HEK293 (cell line): ENCODE data around the gene C14orf119.

ENCODE experiments used
- CTCF ChIA-PET: fragments of 350-600 bp; formaldehyde crosslinking; extraction: SDS; loops from one replicate; lab custom pipeline; 2021; ENCODE audit warnings: antibody characterized with exemption; lab: Yijun Ruan, JAX
- POLR2A ChIA-PET: fragments of 300-600 bp; formaldehyde crosslinking; extraction: SDS; loops from one replicate; lab custom pipeline; 2020; ENCODE audit warnings: antibody characterized with exemption, inconsistent platforms; lab: Yijun Ruan, JAX
- H3K27ac ChIP-seq: fragments of 200-500 bp; sonication (Bioruptor generic); 2 replicates; pipeline ENCODE4 v1.5.1; 2014; ENCODE audit warnings: low read depth, low read length, control low read depth, inconsistent platforms; ENCODE audit errors: extremely low read depth
- H3K36me3 ChIP-seq, 2 experiments: fragments of 200-500 bp in 1 of 2; sonication (Bioruptor generic) in 1 of 2; 1 replicate in 1 of 2; 2 replicates in 1 of 2; pipeline ENCODE4 v1.5.1; 2014 to 2017; ENCODE audit warnings: inconsistent platforms in 2 of 2, low read length in 2 of 2; ENCODE audit not compliant: control insufficient read depth in 2 of 2, insufficient read depth in 1 of 2
- H3K4me1 ChIP-seq: fragments of 200-500 bp; sonication (Bioruptor generic); 2 replicates; pipeline ENCODE4 v1.5.1; 2014; ENCODE audit warnings: mild to moderate bottlenecking, low read length, inconsistent platforms; ENCODE audit not compliant: control insufficient read depth, insufficient read depth
- H3K4me3 ChIP-seq: 2 replicates; pipeline ENCODE4 v1.5.1; 2011; ENCODE audit warnings: low read depth, mild to moderate bottlenecking, control low read depth, low read length, moderate library complexity
- H3K9me3 ChIP-seq: fragments of 200-500 bp; sonication (Bioruptor generic); 2 replicates; pipeline ENCODE4 v1.5.1; 2014; ENCODE audit warnings: low read depth, low read length, inconsistent platforms; ENCODE audit not compliant: control insufficient read depth, insufficient read depth
- GLI2 ChIP-seq: fragments of 450-650 bp; formaldehyde crosslinking; IDR thresholded peaks from 2 replicates; pipeline ENCODE4; 2017; ENCODE audit warnings: missing biosample characterization, missing genetic modification characterization, low read depth, borderline replicate concordance
- PRDM6 ChIP-seq: fragments of 450-650 bp; formaldehyde crosslinking; IDR thresholded peaks from 2 replicates; pipeline ENCODE4 v1.5.1; 2017; ENCODE audit warnings: missing biosample characterization, missing genetic modification characterization
- RBAK ChIP-seq: fragments of 450-650 bp; formaldehyde crosslinking; IDR thresholded peaks from 2 replicates; pipeline ENCODE4 v1.5.1; 2016; ENCODE audit warnings: missing biosample characterization, missing genetic modification characterization
- TRIM28 ChIP-seq: IDR thresholded peaks from 2 replicates; pipeline ENCODE4 v1.6.1; 2011; ENCODE audit warnings: low read length, control low read depth, borderline replicate concordance
- ZBTB20 ChIP-seq: fragments of 450-650 bp; formaldehyde crosslinking; IDR thresholded peaks from 2 replicates; pipeline ENCODE4 v1.5.1; 2016; ENCODE audit warnings: missing biosample characterization, missing genetic modification characterization
- ZBTB26 ChIP-seq: fragments of 450-650 bp; formaldehyde crosslinking; optimal IDR thresholded peaks from 2 replicates; pipeline ENCODE3; 2016; ENCODE audit warnings: missing biosample characterization, mild to moderate bottlenecking, missing genetic modification characterization
- ZNF366 ChIP-seq: fragments of 450-650 bp; formaldehyde crosslinking; conservative IDR thresholded peaks from 2 replicates; pipeline ENCODE4 v1.5.1; 2016; ENCODE audit warnings: missing biosample characterization, missing genetic modification characterization
- ZNF473 ChIP-seq: fragments of 450-650 bp; formaldehyde crosslinking; IDR thresholded peaks from 2 replicates; pipeline ENCODE4 v1.5.1; 2017; ENCODE audit warnings: missing biosample characterization, missing genetic modification characterization
- ZNF488 ChIP-seq: fragments of 450-650 bp; formaldehyde crosslinking; IDR thresholded peaks from 2 replicates; pipeline ENCODE4 v1.5.1; 2016; ENCODE audit warnings: missing biosample characterization, missing genetic modification characterization
- ZNF513 ChIP-seq: fragments of 450-650 bp; IDR thresholded peaks from 2 replicates; pipeline ENCODE4 v1.5.1; 2018; ENCODE audit warnings: missing biosample characterization, missing genetic modification characterization
- ZNF544 ChIP-seq: fragments of 450-650 bp; formaldehyde crosslinking; IDR thresholded peaks from 2 replicates; pipeline ENCODE4 v1.5.0; 2017; ENCODE audit warnings: missing biosample characterization, missing genetic modification characterization
- ZNF600 ChIP-seq: fragments of 450-650 bp; formaldehyde crosslinking; IDR thresholded peaks from 2 replicates; pipeline ENCODE4 v1.5.1; 2016; ENCODE audit warnings: missing biosample characterization, missing genetic modification characterization
- ZNF704 ChIP-seq: fragments of 450-650 bp; formaldehyde crosslinking; IDR thresholded peaks from 2 replicates; pipeline ENCODE4 v1.5.1; 2016; ENCODE audit warnings: missing biosample characterization, missing genetic modification characterization
- ZNF776 ChIP-seq: fragments of 450-650 bp; formaldehyde crosslinking; IDR thresholded peaks from 2 replicates; pipeline ENCODE4 v1.5.0; 2017; ENCODE audit warnings: missing biosample characterization, missing genetic modification characterization, borderline replicate concordance
- ZXDB ChIP-seq: fragments of 450-650 bp; formaldehyde crosslinking; IDR thresholded peaks from 2 replicates; pipeline ENCODE4 v1.5.1; 2016; ENCODE audit warnings: missing biosample characterization, missing genetic modification characterization

C14orf119 gene

GRCh38 chr14:23145794-23146350 is 50.6 kb downstream of the C14orf119 start (continued):
- TF ChIP-seq ZNF513 = no peak
- TF ChIP-seq ZNF704 (tag by site-specific recombination) = no peak
- no peak for TF ChIP-seq ZXDB

GRCh38 chr14:23146351-23146910 is 51.1 kb downstream of the C14orf119 start:
- no peak overlapping the region for H3K27ac ChIP-seq
- H3K4me1 ChIP-seq = 0 out of 2 replicates have a peak, but pooled peaks cover 2% of the 10 kb centered on the region
- ChIA-PET POLR2A (no interaction called here), CTCF (interaction anchor here (0.5 to 2.7 kb wide), 5 partner anchors 17 to 78 kb away, joined by 3 to 20 read pairs (median 5); no protein-coding TSS in a partner anchor)
- H3K4me3 ChIP-seq = no peak overlapping the region
- no peaks in the 10 kb centered on the region for H3K9me3 ChIP-seq
- TF ChIP-seq ZBTB26 (tag by site-specific recombination) (no peak), TRIM28 (no peak)
- peaks cover 0 to 3% of the 10 kb centered on the region in 2 experiments; a peak in 1 of 3 replicates for H3K36me3 ChIP-seq

GRCh38 chr14:23146980-23147379 is 51.7 kb downstream of the C14orf119 start:
- TF ChIP-seq ZNF488 (tag by site-specific recombination) = no peak
- TF ChIP-seq ZNF366 (tag by site-specific recombination) = peak; percentile 96
- TF ChIP-seq, all 188 proteins: peak for 1
- CTCF ChIA-PET = interaction anchor here (1.5 to 2.7 kb wide), 3 partner anchors 25 to 78 kb away, joined by 5 to 20 read pairs (median 8); no protein-coding TSS in a partner anchor
- POLR2A ChIA-PET = no interaction called here

GRCh38 chr14:23147676-23148075 is 52.4 kb downstream of the C14orf119 start:
- Histone ChIP-seq H3K4me3 (no peak overlapping the region), H3K27ac (no peak overlapping the region), H3K9me3 (no peaks in the 10 kb centered on the region), H3K36me3 (peaks cover 0 to 2% of the 10 kb centered on the region in 2 experiments; a peak in 1 of 3 replicates), H3K4me1 (no peaks in the 10 kb centered on the region)
- TF ChIP-seq ZNF600 (tag by site-specific recombination) (no peak), ZNF776 (tag by site-specific recombination) (no peak), GLI2 (tag by site-specific recombination) (no peak), ZNF544 (tag by site-specific recombination) (no peak), PRDM6 (tag by site-specific recombination) (peak; percentile 58), ZNF473 (tag by site-specific recombination) (no peak), RBAK (tag by site-specific recombination) (no peak), ZBTB20 (peak; percentile 67; the same call in 1 of the 2 replicates)
- POLR2A ChIA-PET = no interaction called here
- CTCF ChIA-PET = interaction anchor here (2.6 kb wide), 1 partner anchor 39 kb away, joined by 8 read pairs; no protein-coding TSS in a partner anchor

More at GRCh38 chr14:23146980-23147379, 51.7 kb downstream of the C14orf119 start:
- H3K4me3 ChIP-seq = no peak overlapping the region
- no peak overlapping the region for H3K27ac ChIP-seq
- H3K4me1 ChIP-seq = 0 out of 2 replicates have a peak, but pooled peaks cover 2% of the 10 kb centered on the region
- no peaks in the 10 kb centered on the region for H3K9me3 ChIP-seq
- H3K36me3 ChIP-seq = peaks cover 0 to 3% of the 10 kb centered on the region in 2 experiments; a peak in 1 of 3 replicates
